Measurements from ENCODE around the gene ANKRD12. TPM values are rescaled to one million over a fixed set of nuclear protein-coding genes. Genes with fewer than 3 reads are reported as not detected.
A peak's percentile ranks its signal among the peaks of the same experiment; 100 is the strongest.

The ANKRD12 gene
- total RNA-seq, 1 experiment from 2014 or later = 43.4 TPM

- TF ChIP-seq ZSCAN18 (CRISPR knock-in tag; IDR thresholded peaks at IDR 0.05) = no peak
- TF ChIP-seq E2F5 (CRISPR knock-in tag; IDR thresholded peaks at IDR 0.05) = peak; percentile 81
- TF ChIP-seq CBFB (CRISPR knock-in tag; IDR thresholded peaks at IDR 0.05; ENCODE audit: low read depth) = no peak
- TF ChIP-seq GTF2I (CRISPR knock-in tag; conservative IDR thresholded peaks at IDR 0.05) = no peak
- no peak for TF ChIP-seq NR2C2 (CRISPR knock-in tag; IDR thresholded peaks at IDR 0.05)
- TF ChIP-seq SMAD4 (CRISPR knock-in tag; IDR thresholded peaks at IDR 0.05) = no peak
- TF ChIP-seq FOXP1 (CRISPR knock-in tag; IDR thresholded peaks at IDR 0.05; ENCODE audit: borderline replicate concordance) = peak; percentile 85; the same call in 1 of the 2 replicates
- no peak for TF ChIP-seq ZNF121 (CRISPR knock-in tag; IDR thresholded peaks at IDR 0.05)
- TF ChIP-seq ZNF532 (CRISPR knock-in tag; IDR thresholded peaks at IDR 0.05; ENCODE audit: borderline replicate concordance) = no peak
- TF ChIP-seq MYBL2 (CRISPR knock-in tag; IDR thresholded peaks at IDR 0.05) = peak; percentile 81; the same call in 1 of the 2 replicates
- TF ChIP-seq NFE2L1 (CRISPR knock-in tag; IDR thresholded peaks at IDR 0.05) = peak; percentile 50; the same call in 1 of the 2 replicates
- peak; percentile 68; the same call in 1 of the 2 replicates for TF ChIP-seq ZBTB43 (CRISPR knock-in tag; IDR thresholded peaks at IDR 0.05)
- no peak for TF ChIP-seq ZNF425 (CRISPR knock-in tag; conservative IDR thresholded peaks at IDR 0.05)
- TF ChIP-seq ZNF396 (CRISPR knock-in tag; IDR thresholded peaks at IDR 0.05; ENCODE audit: borderline replicate concordance) = no peak
- no peak for TF ChIP-seq GRHL2 (CRISPR knock-in tag; IDR thresholded peaks at IDR 0.05; ENCODE audit: insufficient replicate concordance, severe bottlenecking)
- TF ChIP-seq ZNF281 (CRISPR knock-in tag; IDR thresholded peaks at IDR 0.05) = no peak
- TF ChIP-seq OVOL2 (CRISPR knock-in tag; IDR thresholded peaks at IDR 0.05; ENCODE audit: borderline replicate concordance) = no peak
- no peak for TF ChIP-seq STAT6 (CRISPR knock-in tag; conservative IDR thresholded peaks at IDR 0.05; ENCODE audit: low read depth)
- no peak for TF ChIP-seq PRRX2 (CRISPR knock-in tag; IDR thresholded peaks at IDR 0.05)
- TF ChIP-seq KAT7 (CRISPR knock-in tag; IDR thresholded peaks at IDR 0.05; ENCODE audit: borderline replicate concordance) = 0 out of 2 replicates have a peak, but pooled peaks have one; percentile 35
- no peak for TF ChIP-seq NR1H2 (CRISPR knock-in tag; IDR thresholded peaks at IDR 0.05)
- TF ChIP-seq NR3C1 (CRISPR knock-in tag; conservative IDR thresholded peaks at IDR 0.05; ENCODE audit: low read depth) = no peak
Measured at GRCh38 chr18:9102508-9103375, 33.8 kb upstream of the ANKRD12 start, which contains the start of gene NDUFV2 (continued).
